SIG-M5 treated with dmso at 0.1 percent for 504 hours (cell line): ENCODE measurements around the gene EDNRB.
"Not testable (repeated sequence)": the region's sequence is repeated elsewhere in the genome, so short reads cannot be mapped to it uniquely, and the experiment has no call there.

Source experiments
- DNase-seq: peaks from one replicate; lab custom pipeline; 2025; ENCODE audit not compliant: unreplicated experiment; lab: John Stamatoyannopoulos, UW

Gene EDNRB

DNA sequence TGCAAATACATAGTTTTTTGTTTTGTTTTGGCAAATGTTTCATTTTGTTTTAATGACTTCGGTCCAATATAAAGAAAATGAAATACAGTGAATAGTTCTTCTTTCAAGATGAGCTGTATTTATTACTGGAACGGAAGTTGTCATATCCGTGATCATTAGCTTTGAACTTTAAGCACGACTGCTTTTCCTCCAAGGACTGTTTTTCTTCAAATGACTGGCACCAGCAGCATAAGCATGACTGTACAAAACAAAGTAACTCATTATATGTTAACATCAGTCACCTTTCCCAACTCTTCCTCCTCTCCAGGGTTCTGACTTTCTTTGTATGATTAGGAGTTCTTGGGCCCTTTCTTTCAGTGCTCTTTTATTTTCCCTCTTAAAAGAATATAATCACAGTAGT lies 20.5 kb downstream of the EDNRB start:
- DNase-seq, result no peak

DNA sequence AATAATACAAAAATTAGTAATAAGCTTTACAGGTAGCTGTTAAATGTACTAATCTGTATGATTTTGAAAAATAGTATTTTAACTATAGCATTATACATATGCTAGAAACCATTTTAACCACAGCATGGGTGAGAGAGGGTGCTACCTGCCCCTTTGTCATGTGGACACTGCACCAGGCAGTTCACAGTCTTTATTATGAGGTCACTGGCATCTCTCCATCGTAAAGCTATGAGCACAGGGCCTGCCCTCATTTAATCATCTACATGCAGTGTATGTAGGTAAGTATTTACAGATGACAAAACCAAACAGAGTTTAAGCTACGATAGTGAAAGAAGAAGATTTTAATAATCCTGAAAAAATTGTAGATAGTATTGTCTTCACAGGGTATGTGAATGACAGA lies 21.7 kb downstream of the EDNRB start:
- no peak for DNase-seq

DNA sequence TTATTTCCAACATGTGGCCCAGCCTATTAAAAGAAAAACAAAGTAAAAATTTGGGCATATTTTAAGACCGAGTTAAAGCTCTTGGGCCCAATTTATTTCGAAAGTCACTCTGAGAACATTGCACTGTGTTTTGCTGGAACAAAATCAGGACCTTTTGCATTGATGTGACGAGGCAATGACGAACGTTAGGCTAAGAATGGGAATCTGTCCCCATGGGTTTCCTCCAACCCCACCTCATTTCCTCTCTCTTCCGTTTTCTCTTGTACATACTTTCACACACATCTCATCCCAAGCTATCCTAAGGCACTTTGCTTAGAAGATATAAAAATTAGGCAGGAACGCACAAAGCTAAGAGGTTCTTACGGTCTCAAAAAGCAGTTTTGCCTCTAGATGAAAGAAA lies 22.1 kb downstream of the EDNRB start:
- DNase-seq, result no peak

DNA sequence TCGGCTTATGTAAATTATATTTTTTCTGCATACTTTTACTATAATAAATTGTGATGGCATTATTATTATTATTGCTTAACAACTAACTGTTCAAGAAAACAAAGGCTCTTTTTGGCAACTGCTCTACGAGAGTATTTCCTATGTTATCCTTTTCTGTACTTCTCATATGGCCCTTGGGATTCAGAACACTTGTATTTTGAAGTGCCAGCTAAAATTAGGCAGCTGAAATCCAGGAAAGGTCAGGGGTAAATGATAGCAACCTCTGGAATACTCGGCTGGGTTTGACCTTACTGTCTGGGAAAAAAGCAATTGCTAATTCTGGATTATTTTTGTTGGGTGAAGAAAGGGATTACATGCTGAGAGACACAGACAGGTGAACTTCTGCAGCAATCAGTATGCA lies 23.9 kb downstream of the EDNRB start:
- DNase-seq, result no peak

DNA sequence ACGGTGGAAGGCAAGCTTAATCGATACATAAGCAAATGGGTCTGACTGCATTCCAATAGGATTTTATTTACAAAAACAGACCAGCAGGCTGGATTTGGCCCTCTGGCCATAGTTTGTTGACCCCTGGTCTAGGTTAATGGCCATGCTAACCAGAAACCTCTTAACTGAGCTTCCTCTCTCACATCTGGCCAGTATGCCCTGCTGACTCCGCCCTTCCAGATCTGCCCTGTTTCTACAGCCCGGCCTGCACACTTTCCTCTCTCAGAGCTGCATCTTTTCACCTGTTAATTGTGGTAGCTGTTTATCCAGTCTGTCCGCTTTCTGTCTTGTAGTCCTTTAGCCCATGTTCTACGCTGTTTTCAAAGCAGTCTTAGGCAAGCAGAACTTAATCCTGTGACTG lies 25.6 kb downstream of the EDNRB start:
- no peak for DNase-seq

DNA sequence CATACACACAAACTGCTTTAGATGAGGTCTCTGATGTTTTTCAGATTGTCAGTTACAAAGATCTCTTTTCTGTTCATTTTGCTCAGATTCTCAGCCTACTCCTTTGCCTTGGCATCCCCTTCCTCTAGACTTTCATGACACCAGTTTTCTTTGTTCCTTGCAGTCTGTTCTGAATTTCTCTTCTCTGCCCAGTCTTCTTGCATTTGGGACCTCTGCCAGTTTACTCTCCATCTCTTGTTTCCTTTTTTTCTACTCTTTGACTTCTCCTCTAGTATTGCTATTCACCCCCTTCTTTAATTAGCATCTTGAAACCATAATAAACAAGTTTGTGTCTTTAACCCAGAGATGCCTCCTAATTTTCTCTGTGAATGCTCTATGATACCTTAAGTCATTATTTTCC lies 26.1 kb downstream of the EDNRB start:
- no peak for DNase-seq

DNA sequence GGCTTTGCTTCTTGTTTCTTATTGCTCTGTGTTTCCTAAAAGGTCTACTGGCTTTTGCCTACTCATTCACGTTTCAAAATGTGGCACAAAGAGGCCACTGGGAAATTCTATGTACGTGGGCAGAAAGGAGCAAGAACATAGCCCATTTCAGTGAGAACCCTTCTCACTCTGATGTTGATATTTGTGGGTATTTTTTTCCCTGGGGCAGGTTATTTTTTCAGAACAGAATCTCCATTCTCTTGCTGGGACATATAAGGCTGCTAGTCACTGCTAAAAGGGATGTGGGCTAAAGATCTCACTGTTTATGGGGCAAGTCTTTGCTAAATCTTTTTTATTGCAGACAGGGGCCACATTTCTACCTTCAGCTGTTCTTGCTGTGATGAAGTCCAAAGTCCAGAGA lies 27.1 kb downstream of the EDNRB start:
- DNase-seq, result no peak

DNA sequence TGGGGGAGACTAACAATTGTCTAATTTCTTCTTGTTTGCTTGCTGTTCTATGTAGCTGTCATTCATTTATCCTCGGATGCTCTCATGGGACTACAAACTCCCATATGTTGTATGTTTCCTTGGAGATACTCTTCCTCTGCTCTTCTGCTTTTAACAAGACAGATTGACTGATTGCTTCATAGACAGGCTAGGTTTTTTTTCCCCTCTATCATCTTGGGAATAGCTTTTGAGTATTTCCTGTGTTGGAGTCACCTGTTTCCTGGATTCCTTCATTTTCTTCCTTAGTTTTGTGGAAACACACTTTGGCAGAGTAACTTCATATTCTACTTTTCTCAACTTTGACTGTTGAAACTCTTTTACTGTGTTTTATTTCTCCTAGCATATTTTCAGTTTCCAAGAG lies 27.6 kb downstream of the EDNRB start:
- no peak for DNase-seq

DNA sequence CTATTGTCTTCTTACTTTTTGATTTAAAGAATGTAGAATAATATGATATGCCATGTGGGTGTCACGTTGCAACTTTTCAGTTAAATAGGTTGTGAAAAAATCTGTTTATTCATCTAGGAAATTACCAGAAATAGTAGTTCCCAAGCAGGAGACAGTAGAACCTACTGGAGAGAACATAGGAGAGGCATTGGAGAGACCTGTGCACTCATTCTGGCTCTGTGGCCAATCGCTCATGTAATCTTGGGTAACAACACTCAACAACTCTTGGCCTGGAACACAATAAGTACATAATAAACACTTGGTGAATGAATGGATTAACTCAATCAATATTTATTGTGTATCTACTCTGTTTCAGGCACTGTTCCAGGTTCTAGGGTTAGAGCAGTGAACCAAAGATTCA lies 35.3 kb downstream of the EDNRB start:
- no peak for DNase-seq

DNA sequence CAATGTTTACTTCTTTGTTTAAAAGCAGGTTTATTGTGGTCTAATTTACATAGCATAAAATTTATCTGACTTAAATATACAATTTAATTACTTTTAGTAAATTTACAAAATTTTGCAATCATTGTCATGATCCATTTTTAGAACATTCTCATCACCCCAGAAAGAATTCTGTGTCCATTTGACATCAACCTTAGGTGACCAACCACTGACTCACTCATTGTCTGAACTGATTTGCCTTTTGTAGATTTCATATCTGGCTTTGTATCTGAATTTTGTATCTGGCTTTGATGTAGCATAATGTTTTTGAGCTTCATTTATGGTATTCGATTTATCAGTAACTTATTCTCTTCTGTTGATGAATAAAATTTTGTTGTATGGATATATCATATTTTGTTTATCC lies 40.4 kb downstream of the EDNRB start:
- no peak for DNase-seq

DNA sequence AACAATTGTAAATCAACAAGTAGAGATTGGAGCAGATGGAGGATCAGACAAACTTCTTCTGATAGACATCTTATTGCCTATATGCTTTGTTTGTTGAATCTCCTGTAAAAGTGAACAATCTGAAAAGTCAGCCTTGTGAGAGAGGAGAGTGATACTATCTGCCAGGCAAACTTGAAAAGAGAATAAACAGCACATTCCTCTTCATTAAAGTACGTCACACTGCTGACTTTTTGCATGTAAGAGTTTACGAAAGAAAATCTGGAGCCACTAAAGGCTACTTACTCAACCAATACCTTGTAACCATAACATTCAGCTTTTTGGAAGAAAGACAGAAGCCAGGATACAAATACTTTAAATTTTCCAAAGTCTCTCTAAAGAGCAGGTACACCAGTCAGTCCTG lies 42.5 kb downstream of the EDNRB start:
- no peak for DNase-seq

DNA sequence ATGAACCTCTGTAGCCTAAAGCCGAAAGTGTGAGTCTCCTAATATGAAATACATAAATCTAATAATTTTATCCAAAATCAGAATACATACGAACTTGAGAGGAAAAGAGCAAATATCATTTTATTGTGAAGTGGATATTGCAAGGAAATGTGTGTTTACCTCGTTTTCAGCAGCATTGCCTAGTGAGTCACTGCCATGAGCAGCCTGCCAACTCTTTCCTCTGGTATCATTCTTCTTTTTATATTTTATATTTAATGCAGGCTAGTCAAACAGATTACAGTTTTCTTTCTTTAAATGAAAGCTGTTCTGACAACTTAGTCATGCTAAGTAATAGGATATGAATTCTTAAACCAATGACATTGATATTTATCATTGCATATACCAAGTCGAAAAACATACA lies 44.2 kb downstream of the EDNRB start:
- no peak for DNase-seq

DNA sequence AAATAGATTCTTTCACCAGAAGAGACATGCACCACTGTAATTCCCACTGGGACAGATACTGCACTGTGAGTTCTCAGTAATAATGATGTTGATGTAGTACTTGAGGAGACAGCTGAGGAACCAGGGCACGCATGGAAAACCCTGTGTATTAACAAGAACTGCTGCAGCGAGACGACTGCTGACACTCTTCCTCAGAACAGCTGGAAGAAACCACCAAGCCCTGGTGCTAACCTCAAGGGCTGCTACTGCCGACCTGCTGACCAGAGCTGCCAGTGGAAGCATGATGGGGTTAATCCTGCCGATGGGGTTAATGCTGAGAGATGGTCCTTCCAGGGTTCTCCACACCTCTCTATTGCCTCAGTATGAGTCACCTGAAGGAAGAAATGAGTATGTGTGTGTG lies 45.6 kb downstream of the EDNRB start:
- DNase-seq, result no peak

DNA sequence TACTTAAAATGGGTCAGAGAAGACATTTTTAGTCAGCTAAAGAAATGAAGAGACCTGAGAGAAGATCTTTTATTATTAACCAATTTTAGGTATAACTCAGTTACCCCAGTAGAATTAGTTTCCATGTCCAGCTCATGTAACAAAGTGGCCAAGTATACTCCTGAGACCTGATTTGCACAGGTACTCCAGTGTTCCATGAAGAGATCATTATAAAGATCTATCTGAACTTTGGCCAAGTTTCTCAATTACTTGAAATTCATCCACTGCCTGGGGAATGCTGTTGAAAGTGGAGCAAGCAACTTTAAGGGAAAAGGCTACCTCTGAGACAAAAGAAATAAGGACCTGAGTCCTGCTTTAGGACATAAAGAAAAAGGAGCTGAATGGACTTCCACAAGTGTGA lies 47.0 kb downstream of the EDNRB start:
- DNase-seq, result no peak

DNA sequence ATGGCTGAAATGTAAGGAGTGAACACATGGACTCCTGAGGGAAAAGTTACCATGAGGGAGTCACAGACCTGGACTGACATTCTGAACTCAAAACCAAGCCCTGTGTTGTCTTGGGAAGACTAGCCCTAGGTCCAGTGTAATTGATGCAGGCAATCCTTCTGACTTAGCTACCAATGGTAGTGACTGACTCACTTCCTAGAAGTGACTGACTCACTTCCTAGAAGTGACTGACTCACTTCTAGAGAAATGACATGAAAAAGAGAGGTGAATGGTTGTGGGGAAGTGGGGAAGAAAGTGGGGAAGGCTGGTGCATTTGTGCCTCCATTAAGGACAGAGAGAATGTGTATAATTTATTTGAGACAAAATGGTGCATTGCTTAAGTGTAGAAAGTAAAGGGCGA lies 49.9 kb downstream of the EDNRB start:
- DNase-seq, result no peak

DNA sequence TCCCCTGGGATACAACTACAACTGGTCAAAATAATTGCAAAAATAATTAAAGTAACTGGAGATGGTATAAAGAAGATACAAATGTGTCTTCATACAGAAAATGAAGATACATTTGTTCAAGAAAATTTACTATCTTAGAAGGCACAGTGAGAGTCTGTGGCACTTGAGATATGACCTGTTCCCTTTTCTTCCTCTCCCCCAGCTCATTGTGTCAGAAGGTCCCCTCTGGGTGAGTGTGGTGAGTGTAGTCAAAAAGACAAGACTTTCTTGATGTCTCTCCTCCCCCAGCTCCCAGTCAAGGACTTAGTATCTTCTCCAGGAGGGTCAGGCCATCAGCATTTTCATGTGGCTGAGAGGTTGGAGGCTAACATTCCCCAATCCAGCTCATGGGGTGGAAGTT lies 51.7 kb downstream of the EDNRB start:
- no peak for DNase-seq

DNA sequence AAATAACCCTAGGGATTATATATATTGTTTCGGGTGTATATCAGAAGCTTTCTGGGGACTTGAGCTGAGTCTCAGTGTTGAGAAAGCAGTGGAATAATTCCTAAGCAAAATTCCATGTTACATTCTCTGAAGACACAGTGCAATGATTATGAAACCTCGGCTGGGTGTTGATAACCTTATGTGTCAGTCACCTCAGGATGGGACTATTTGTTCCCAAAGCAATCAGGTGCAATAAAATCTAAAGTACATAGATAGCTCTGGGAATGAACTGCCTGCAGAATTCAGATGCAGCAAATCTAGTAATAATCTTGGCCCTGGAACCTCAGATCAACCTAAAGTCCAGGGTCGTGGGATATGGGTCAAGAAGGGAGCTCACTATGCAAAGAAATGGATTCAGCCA lies 53.0 kb downstream of the EDNRB start:
- DNase-seq, result no peak

DNA sequence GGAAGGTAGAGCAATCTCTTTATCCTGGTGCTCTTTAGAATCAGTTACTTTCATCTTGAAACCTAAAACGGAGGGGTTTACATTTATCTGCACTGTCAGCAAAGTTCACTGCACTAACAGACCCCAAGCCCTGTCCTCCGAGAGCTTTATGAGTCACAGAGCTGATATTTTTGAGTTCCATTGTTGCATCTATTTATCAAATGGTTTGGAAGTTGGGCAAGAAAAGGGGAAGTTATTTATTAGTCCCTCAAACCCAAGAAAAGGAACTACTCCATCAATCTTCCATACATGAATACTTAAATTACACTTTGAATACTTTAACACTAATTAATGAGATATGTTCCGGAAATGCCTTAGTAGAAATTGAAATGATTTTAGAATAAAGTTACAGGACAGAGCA lies 55.5 kb downstream of the EDNRB start:
- DNase-seq, result peak; percentile 32

DNA sequence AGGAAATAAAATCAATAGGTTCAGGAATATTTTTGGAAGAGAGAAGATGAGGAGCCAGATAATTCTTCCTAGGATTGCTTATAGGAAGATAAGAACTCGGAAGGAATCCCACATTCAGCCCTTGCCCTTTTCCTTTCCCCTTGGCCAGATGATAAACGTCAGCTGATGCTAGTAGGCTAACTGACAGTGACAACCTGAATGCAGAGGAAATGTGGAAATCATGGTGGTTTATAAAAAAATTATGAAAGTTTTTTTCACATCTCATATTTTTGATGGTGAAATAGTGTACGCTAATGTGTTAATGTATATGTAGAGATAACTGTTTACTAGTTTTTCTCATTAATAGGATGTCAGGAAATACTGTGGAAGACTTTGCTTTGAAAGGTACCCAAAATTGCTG lies 56.9 kb downstream of the EDNRB start:
- peak; percentile 4 for DNase-seq

DNA sequence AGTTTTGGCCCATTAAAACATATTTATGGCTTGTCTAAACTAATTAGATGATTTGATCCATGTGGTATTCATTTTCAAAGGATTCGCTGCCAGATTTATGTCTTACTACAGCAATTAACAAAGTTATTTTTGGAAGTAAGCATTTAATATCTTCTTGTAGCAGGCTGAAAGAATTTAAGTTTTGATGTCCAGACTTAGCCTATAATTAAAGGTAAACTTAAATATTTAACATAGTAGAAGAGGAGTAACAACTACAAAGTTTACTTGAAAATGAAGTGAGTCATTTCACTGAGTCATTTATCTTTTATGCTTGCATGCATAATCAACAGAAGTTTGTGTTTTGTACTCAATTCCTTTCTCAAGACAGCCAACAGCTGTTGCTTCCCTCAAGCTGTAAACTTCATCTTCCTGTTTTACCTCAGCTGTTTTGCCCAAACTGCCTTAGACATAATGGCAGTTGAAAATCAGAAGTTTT lies 58.1 kb downstream of the EDNRB start:
- peak; percentile 52 for DNase-seq

DNA sequence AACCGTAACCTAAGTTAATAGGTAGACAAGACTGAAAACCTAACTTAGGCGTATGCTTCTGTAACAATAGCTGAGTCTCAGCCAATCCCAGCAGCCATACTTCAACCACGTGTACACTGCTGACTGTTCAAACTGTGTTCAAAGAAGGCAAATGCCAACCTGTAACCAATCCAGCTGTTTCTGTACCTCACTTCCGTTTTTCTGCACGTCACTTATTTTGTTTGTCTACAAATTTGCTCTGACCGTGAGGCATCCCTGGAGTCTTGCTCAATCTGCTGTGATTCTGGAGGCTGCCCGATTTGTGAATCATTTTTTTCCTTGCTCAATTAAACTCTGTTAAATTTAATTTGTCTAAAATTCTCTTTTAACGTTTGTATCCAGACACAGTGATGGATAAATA lies 59.2 kb downstream of the EDNRB start:
- no peak for DNase-seq

DNA sequence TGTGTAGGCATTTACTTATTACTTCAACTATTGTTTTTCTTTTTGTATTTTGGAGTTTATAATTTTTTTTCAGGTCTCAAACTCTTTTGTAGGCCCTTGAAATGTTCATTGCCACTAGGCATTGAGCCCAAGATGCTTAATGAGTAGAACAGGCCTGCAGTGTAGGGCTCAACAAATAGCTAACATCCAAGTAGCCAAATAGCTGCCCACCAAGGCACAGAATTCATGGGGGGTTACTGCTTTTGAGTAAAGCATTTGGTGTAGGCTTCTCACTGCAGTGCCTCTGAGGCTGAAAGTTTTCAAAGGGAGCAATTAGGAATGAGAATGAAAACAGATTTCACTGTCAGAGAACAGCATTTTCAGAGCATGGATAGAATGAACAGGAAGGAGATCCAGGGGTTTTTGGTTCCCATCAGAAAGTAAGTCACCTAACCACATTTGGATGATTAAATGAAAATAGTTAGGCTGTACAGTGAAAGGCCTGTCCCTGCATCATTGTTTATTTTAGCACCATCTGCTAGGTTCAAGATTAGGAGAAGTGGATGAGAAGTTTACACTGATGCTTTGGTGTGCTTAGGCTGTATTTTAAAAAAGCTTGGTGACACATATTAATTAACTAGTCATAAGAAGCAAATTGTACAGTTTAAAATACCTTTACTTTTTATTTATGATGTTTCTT lies 61.0 kb downstream of the EDNRB start:
- DNase-seq, result no peak

DNA sequence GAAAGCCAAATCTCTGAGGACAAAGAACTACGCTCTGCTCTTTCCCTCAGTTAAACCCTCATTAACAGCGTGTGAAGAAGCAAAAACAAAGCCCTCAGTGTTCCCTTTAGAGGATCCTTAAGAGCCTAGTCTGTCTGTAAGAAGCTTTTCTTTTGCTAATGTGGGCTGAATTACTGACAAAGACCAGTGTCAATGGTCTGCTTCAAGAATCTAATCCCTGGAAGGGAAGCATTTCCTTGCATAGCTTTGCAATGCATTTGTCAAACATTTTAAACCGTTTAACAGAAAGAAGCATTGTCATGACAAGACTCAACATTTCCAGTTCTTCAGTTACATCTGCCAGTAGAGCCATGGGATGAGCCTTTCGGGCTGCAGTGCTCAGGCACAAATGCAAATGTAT lies 64.9 kb downstream of the EDNRB start:
- no peak for DNase-seq

DNA sequence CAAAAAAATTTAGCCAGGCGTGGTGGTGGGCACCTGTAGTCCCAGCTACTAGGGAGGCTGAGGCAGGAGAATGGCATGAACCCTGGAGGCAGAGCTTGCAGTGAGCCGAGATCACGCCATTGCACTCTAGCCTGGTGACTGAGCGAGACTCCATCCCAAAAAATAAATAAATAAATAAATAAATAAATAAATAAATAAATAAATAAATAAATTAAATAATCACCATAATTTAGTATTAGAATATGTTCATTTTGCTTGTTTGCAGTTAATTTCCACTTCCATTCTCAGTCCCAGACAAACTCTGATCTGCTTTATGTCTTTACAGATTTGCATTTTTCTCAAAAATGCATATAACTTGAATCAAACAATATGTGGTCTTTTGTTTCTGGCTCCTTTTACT lies 70.6 kb downstream of the EDNRB start:
- DNase-seq, result not testable (repeated sequence)
